ENCODE data around the gene SERINC5. TPM values are rescaled to one million over a fixed set of nuclear protein-coding genes. Genes with fewer than 3 reads are reported as not detected.

Gene SERINC5
- total and polyA plus RNA-seq, 2 donors (not counting 3 experiments of a cell fraction or from before 2014, with no cell fraction given), result 3.2 to 10.1 TPM

GRCh38 chr5:80291761-80292160 is 35.9 kb upstream of the SERINC5 start:
- intact Hi-C loops (cut with micrococcal nuclease) (no loop called here), dilution Hi-C loops (cut with MboI; ENCODE audit: extremely low pct_ligation_motif_present, low sequenced_read_pairs) (no loop called here)
- H3K79me2 ChIP-seq (ENCODE audit: control insufficient read depth, insufficient read depth, low read length), result no peaks in the 10 kb centered on the region
- no peak overlapping the region for H3K4me2 ChIP-seq (ENCODE audit: insufficient read depth, low read length)
- TF ChIP-seq GATA2 (IDR thresholded peaks at IDR 0.05; ENCODE audit: insufficient read depth, insufficient read length, low read depth, low read length), result no peak
- no peak for TF ChIP-seq POLR2AphosphoS5 (IDR thresholded peaks at IDR 0.05; ENCODE audit: insufficient read depth, low read depth, low read length)
- TF ChIP-seq EZH2 (IDR thresholded peaks at IDR 0.05; ENCODE audit: borderline replicate concordance, low read depth, low read length, severe bottlenecking), result no peak
- no peak for TF ChIP-seq MYC (IDR thresholded peaks at IDR 0.05; ENCODE audit: low read depth, low read length)
- TF ChIP-seq POLR2A (IDR thresholded peaks at IDR 0.05; ENCODE audit: low read depth, low read length), result no peak
- TF ChIP-seq CTCF (IDR thresholded peaks at IDR 0.05; ENCODE audit: extremely low read depth in 1 of 2, insufficient read depth in 1 of 2, low read depth in 1 of 2, low read length in 2 of 2), result no peak
- TF ChIP-seq JUN (IDR thresholded peaks at IDR 0.05; ENCODE audit: borderline replicate concordance, insufficient read depth, insufficient read length, low read depth), result no peak
- TF ChIP-seq FOS (IDR thresholded peaks at IDR 0.05; ENCODE audit: borderline replicate concordance, insufficient read depth, low read length), result no peak
- TF ChIP-seq MAX (IDR thresholded peaks at IDR 0.05; ENCODE audit: insufficient read depth, insufficient read length), result no peak
- no peak overlapping the region for H3K27ac ChIP-seq (ENCODE audit: insufficient read depth, low read depth, low read length)
- ChIA-PET POLR2A (no interaction called here), CTCF (interaction anchor here (1.1 to 1.2 kb wide), 2 partner anchors 10 to 200 kb away, joined by 3 read pairs; no protein-coding TSS in a partner anchor)
- no peaks in the 10 kb centered on the region for H3K36me3 ChIP-seq (ENCODE audit: control insufficient read depth in 2 of 2, extremely low read depth in 1 of 2, insufficient read depth in 2 of 2, low read length in 2 of 2)
- H3K27me3 ChIP-seq (ENCODE audit: control insufficient read depth in 2 of 2, insufficient read depth in 2 of 2, low read length in 2 of 2), result no peaks in the 10 kb centered on the region
- H2AFZ ChIP-seq (ENCODE audit: low read depth, low read length), result no peak overlapping the region
- no peak for DNase-seq (ENCODE audit: low read depth, low spot score)
- no peaks in the 10 kb centered on the region for H3K9me3 ChIP-seq (replicated peaks; ENCODE audit: control insufficient read depth, insufficient read depth, low read length)
- no peak for FAIRE-seq
- no peaks in the 10 kb centered on the region for H3K4me1 ChIP-seq (ENCODE audit: control insufficient read depth, extremely low read depth, insufficient read depth, low read length)
- no peaks in the 10 kb centered on the region for H4K20me1 ChIP-seq (replicated peaks; ENCODE audit: control insufficient read depth, extremely low read depth, insufficient read depth, low read length)
- H3K9ac ChIP-seq (replicated peaks; ENCODE audit: extremely low read depth, insufficient read depth, low read length), result no peak overlapping the region
- no peaks in the 10 kb centered on the region for H3K9me1 ChIP-seq (replicated peaks; ENCODE audit: control insufficient read depth, extremely low read depth, insufficient read depth, low read length)
- BruUV-seq (replicated peaks), result no TSS peak
- H3K4me3 ChIP-seq (replicated peaks in 1 of 3; ENCODE audit: insufficient read depth in 1 of 3, low read depth in 1 of 3, low read length in 3 of 3), result no peak overlapping the region

Measured in endothelial cell of umbilical vein (primary cell).